ENCODE data around the gene HIP1.

DNA sequence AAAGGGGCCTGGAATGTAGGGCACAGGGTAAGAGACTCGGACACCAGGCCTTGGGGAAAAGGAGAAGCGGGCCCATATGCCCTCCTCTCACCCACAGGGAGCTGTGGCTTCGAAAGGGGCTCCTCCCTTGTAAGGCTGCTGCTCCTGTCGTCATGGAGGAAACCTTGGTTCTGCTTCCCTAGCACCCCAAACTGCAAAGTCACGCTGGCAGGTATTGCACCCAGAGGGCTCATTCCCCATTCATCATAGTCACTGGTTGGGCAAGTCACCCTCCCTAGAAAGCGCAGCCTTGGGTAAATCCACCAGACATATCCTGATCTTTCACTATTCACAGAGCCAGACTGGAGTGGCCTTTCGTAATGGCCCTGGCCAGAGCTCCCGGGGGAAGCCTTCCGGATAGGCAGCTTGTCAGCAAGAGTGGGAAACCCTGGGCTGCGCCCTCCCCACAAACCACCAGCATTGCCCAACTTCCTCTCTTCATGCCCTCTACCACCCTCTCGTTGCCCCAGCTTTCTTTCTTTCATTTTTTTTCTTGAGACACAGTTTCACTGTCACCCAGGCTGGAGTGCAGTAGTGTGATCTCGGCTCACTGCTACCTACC is 121.0 kb downstream of the HIP1 start:
- no peak for TF ChIP-seq ZFX (IDR thresholded peaks at IDR 0.05; ENCODE audit: borderline replicate concordance)
- TF ChIP-seq, protein P1, sequence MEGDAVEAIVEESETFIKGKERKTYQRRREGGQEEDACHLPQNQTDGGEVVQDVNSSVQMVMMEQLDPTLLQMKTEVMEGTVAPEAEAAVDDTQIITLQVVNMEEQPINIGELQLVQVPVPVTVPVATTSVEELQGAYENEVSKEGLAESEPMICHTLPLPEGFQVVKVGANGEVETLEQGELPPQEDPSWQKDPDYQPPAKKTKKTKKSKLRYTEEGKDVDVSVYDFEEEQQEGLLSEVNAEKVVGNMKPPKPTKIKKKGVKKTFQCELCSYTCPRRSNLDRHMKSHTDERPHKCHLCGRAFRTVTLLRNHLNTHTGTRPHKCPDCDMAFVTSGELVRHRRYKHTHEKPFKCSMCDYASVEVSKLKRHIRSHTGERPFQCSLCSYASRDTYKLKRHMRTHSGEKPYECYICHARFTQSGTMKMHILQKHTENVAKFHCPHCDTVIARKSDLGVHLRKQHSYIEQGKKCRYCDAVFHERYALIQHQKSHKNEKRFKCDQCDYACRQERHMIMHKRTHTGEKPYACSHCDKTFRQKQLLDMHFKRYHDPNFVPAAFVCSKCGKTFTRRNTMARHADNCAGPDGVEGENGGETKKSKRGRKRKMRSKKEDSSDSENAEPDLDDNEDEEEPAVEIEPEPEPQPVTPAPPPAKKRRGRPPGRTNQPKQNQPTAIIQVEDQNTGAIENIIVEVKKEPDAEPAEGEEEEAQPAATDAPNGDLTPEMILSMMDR (IDR thresholded peaks at IDR 0.05), result no peak
